ENCODE results near the gene LGALS9.

DNA sequence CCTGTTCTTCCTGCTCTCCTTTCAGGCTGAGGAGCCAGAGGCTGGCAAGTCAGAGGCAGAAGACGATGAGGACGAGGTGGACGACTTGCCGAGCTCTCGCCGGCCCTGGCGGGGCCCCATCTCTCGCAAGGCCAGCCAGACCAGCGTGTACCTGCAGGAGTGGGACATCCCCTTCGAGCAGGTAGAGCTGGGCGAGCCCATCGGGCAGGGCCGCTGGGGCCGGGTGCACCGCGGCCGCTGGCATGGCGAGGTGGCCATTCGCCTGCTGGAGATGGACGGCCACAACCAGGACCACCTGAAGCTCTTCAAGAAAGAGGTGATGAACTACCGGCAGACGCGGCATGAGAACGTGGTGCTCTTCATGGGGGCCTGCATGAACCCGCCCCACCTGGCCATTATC lies 25.6 kb upstream of the LGALS9 start:
- TF ChIP-seq, protein P1, sequence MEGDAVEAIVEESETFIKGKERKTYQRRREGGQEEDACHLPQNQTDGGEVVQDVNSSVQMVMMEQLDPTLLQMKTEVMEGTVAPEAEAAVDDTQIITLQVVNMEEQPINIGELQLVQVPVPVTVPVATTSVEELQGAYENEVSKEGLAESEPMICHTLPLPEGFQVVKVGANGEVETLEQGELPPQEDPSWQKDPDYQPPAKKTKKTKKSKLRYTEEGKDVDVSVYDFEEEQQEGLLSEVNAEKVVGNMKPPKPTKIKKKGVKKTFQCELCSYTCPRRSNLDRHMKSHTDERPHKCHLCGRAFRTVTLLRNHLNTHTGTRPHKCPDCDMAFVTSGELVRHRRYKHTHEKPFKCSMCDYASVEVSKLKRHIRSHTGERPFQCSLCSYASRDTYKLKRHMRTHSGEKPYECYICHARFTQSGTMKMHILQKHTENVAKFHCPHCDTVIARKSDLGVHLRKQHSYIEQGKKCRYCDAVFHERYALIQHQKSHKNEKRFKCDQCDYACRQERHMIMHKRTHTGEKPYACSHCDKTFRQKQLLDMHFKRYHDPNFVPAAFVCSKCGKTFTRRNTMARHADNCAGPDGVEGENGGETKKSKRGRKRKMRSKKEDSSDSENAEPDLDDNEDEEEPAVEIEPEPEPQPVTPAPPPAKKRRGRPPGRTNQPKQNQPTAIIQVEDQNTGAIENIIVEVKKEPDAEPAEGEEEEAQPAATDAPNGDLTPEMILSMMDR (IDR thresholded peaks at IDR 0.05; ENCODE audit: poor library complexity, severe bottlenecking) = no peak
- TF ChIP-seq EZH2 (IDR thresholded peaks at IDR 0.05; ENCODE audit: borderline replicate concordance, insufficient read depth, low read length, poor library complexity, severe bottlenecking) = no peak
- TF ChIP-seq RAD21 (conservative IDR thresholded peaks at IDR 0.05) = no peak
- TF ChIP-seq, protein P2, sequence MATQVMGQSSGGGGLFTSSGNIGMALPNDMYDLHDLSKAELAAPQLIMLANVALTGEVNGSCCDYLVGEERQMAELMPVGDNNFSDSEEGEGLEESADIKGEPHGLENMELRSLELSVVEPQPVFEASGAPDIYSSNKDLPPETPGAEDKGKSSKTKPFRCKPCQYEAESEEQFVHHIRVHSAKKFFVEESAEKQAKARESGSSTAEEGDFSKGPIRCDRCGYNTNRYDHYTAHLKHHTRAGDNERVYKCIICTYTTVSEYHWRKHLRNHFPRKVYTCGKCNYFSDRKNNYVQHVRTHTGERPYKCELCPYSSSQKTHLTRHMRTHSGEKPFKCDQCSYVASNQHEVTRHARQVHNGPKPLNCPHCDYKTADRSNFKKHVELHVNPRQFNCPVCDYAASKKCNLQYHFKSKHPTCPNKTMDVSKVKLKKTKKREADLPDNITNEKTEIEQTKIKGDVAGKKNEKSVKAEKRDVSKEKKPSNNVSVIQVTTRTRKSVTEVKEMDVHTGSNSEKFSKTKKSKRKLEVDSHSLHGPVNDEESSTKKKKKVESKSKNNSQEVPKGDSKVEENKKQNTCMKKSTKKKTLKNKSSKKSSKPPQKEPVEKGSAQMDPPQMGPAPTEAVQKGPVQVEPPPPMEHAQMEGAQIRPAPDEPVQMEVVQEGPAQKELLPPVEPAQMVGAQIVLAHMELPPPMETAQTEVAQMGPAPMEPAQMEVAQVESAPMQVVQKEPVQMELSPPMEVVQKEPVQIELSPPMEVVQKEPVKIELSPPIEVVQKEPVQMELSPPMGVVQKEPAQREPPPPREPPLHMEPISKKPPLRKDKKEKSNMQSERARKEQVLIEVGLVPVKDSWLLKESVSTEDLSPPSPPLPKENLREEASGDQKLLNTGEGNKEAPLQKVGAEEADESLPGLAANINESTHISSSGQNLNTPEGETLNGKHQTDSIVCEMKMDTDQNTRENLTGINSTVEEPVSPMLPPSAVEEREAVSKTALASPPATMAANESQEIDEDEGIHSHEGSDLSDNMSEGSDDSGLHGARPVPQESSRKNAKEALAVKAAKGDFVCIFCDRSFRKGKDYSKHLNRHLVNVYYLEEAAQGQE (IDR thresholded peaks at IDR 0.05; ENCODE audit: borderline replicate concordance) = no peak
- TF ChIP-seq EP300 (conservative IDR thresholded peaks at IDR 0.05; ENCODE audit: poor library complexity, severe bottlenecking) = no peak
- TF ChIP-seq TAF1 (IDR thresholded peaks at IDR 0.05; ENCODE audit: low read depth) = no peak
- no peak for TF ChIP-seq POLR2AphosphoS5 (IDR thresholded peaks at IDR 0.05)
- TF ChIP-seq MXI1 (conservative IDR thresholded peaks at IDR 0.05; ENCODE audit: poor library complexity, severe bottlenecking) = no peak
- TF ChIP-seq SMC3 (conservative IDR thresholded peaks at IDR 0.05; ENCODE audit: poor library complexity) = no peak

All from neural cell (in vitro differentiated cells).